Neural cell (in vitro differentiated cells): ENCODE measurements around the gene PRDX5.

Experiments used
- EP300 ChIP-seq: fragments of 450-650 bp; conservative IDR thresholded peaks from 2 replicates; pipeline ENCODE4 v1.6.1; 2014; ENCODE audit warnings: antibody characterized with exemption, mild to moderate bottlenecking, moderate library complexity; ENCODE audit not compliant: poor library complexity, severe bottlenecking
- EZH2 ChIP-seq: fragments of 200-600, 300-800 bp; shearing (Covaris generic), sonication (generic); IDR thresholded peaks from 2 replicates; pipeline ENCODE4 v1.6.1; 2014; ENCODE audit warnings: antibody characterized with exemption, low read length, borderline replicate concordance, mild to moderate bottlenecking; ENCODE audit not compliant: insufficient read depth, poor library complexity, severe bottlenecking
- MXI1 ChIP-seq: fragments of 450-650 bp; conservative IDR thresholded peaks from 2 replicates; pipeline ENCODE4 v1.6.1; 2014; ENCODE audit warnings: antibody characterized with exemption, mild to moderate bottlenecking; ENCODE audit not compliant: poor library complexity, severe bottlenecking
- POLR2AphosphoS5 ChIP-seq: IDR thresholded peaks from 2 replicates; pipeline ENCODE4 v1.6.1; 2012
- RAD21 ChIP-seq: fragments of 450-650 bp; conservative IDR thresholded peaks from 2 replicates; pipeline ENCODE4 v1.6.1; 2014; ENCODE audit warnings: antibody characterized with exemption, mild to moderate bottlenecking, moderate library complexity
- SMC3 ChIP-seq: fragments of 450-650 bp; conservative IDR thresholded peaks from 2 replicates; pipeline ENCODE4 v1.6.1; 2014; ENCODE audit warnings: antibody characterized with exemption, mild to moderate bottlenecking, moderate library complexity; ENCODE audit not compliant: poor library complexity
- TAF1 ChIP-seq: IDR thresholded peaks from 2 replicates; pipeline ENCODE4 v1.6.1; 2012; ENCODE audit warnings: low read depth
- TF ChIP-seq, protein P1 (sequence below): fragments of 450-650 bp; IDR thresholded peaks from 2 replicates; pipeline ENCODE4 v1.5.1; 2014; ENCODE audit warnings: antibody characterized with exemption, mild to moderate bottlenecking, moderate library complexity; ENCODE audit not compliant: poor library complexity, severe bottlenecking

DNA sequence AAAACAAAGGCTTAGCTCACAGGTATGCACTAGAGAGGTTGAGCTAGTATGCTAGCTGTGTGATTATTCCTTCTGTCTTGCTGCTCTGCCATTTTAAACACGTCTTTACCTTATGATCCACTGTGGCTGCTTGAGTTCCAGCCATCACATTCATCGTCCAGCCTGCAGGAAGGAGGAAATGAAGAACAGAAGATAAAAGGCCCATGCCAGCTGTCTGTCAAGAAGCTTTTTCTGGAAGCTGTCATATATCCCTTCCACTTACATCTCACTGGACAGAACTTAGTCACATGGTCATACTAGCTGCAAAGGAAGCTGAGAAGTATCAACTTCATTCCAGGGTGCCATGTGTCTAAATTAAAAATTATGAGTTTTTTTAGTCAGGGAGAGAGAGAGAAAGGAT lies 9.5 kb downstream of the PRDX5 start:
- TF ChIP-seq, protein P1, sequence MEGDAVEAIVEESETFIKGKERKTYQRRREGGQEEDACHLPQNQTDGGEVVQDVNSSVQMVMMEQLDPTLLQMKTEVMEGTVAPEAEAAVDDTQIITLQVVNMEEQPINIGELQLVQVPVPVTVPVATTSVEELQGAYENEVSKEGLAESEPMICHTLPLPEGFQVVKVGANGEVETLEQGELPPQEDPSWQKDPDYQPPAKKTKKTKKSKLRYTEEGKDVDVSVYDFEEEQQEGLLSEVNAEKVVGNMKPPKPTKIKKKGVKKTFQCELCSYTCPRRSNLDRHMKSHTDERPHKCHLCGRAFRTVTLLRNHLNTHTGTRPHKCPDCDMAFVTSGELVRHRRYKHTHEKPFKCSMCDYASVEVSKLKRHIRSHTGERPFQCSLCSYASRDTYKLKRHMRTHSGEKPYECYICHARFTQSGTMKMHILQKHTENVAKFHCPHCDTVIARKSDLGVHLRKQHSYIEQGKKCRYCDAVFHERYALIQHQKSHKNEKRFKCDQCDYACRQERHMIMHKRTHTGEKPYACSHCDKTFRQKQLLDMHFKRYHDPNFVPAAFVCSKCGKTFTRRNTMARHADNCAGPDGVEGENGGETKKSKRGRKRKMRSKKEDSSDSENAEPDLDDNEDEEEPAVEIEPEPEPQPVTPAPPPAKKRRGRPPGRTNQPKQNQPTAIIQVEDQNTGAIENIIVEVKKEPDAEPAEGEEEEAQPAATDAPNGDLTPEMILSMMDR: no peak
- TF ChIP-seq POLR2AphosphoS5 (no peak), EZH2 (no peak), MXI1 (no peak), TAF1 (no peak), EP300 (no peak), RAD21 (no peak), SMC3 (no peak)
